Measurements from ENCODE around the gene PARD3B.

PARD3B gene

DNA sequence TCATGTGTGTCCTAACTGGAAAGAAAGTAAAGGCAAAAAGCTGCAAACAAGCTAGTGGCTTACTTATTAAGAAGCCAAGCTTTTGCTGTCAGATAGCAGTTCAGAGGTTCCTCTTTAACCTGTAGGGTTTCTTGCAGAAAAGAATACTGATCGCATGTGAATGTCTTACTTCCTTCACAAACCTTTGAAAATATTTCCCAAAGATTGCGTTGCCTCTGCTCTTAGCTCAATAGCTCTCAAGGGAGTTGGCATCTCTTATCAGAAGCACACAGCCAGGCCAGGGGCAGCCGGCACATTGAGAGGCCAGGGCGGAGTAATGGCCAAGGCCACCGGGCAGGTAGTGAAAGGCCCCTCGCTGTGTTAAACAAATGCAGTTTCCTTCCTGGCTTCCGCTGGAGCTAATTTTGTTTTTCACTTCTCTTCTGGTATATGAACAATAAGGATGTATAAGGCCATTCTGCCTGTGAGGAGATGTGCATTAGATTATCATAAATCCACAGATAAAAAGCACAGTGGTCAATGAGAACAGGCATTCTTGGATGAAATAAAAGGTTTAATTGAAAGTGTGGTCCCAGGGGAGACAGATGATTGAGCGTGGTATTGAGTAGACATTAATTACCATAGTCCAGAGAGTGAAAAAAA lies 594.7 kb downstream of the PARD3B start:
- ATAC-seq (ENCODE audit: insufficient read depth, low read depth) = no peak
- no peak overlapping the region for H3K9ac ChIP-seq (ENCODE audit: low read depth, low read length)
- H3K27me3 ChIP-seq (ENCODE audit: insufficient read depth, low read length, poor library complexity) = no peaks in the 10 kb centered on the region
- no peaks in the 10 kb centered on the region for H3K4me1 ChIP-seq (ENCODE audit: insufficient read depth, low read length)
- H3K4me3 ChIP-seq (ENCODE audit: low read depth in 1 of 2, low read length in 2 of 2) = no peak overlapping the region
- H4K20me1 ChIP-seq (ENCODE audit: insufficient read depth, low read length) = no peaks in the 10 kb centered on the region
- no peak overlapping the region for H3K4me2 ChIP-seq (ENCODE audit: insufficient read depth, low read length)
- H3K27ac ChIP-seq (ENCODE audit: low read length) = no peak overlapping the region
- H3K9me3 ChIP-seq (ENCODE audit: insufficient read depth, low read length, severe bottlenecking) = no peaks in the 10 kb centered on the region
- no peak overlapping the region for H2AFZ ChIP-seq (ENCODE audit: low read depth, low read length)
- no peaks in the 10 kb centered on the region for H3K79me2 ChIP-seq (ENCODE audit: insufficient read depth, low read length)
- H3K36me3 ChIP-seq (ENCODE audit: insufficient read depth, low read length) = no peaks in the 10 kb centered on the region
- TF ChIP-seq EZH2 (IDR thresholded peaks at IDR 0.05; ENCODE audit: borderline replicate concordance, low read depth, low read length, severe bottlenecking) (no peak), CTCF (IDR thresholded peaks at IDR 0.05; ENCODE audit: borderline replicate concordance, extremely low read depth, low read length, poor library complexity, severe bottlenecking) (no peak)
- DNase-seq = no peak

- H3K79me2 ChIP-seq (ENCODE audit: insufficient read depth, low read length) = no peaks in the 10 kb centered on the region
- no peaks in the 10 kb centered on the region for H3K36me3 ChIP-seq (ENCODE audit: insufficient read depth, low read length)
- H3K4me3 ChIP-seq (ENCODE audit: low read depth in 1 of 2, low read length in 2 of 2) = no peak overlapping the region
- no peak overlapping the region for H3K9ac ChIP-seq (ENCODE audit: low read depth, low read length)
- DNase-seq = no peak
- H2AFZ ChIP-seq (ENCODE audit: low read depth, low read length) = no peak overlapping the region
- ATAC-seq (ENCODE audit: insufficient read depth, low read depth) = no peak
- TF ChIP-seq CTCF (IDR thresholded peaks at IDR 0.05; ENCODE audit: borderline replicate concordance, extremely low read depth, low read length, poor library complexity, severe bottlenecking) = no peak
- TF ChIP-seq EZH2 (IDR thresholded peaks at IDR 0.05; ENCODE audit: borderline replicate concordance, low read depth, low read length, severe bottlenecking) = no peak
- no peak overlapping the region for H3K4me2 ChIP-seq (ENCODE audit: insufficient read depth, low read length)
- no peaks in the 10 kb centered on the region for H3K27me3 ChIP-seq (ENCODE audit: insufficient read depth, low read length, poor library complexity)
- H3K9me3 ChIP-seq (ENCODE audit: insufficient read depth, low read length, severe bottlenecking) = no peaks in the 10 kb centered on the region
- H3K4me1 ChIP-seq (ENCODE audit: insufficient read depth, low read length) = no peaks in the 10 kb centered on the region
- H4K20me1 ChIP-seq (ENCODE audit: insufficient read depth, low read length) = no peaks in the 10 kb centered on the region
- no peak overlapping the region for H3K27ac ChIP-seq (ENCODE audit: low read length)
Observed at GRCh38 chr2:205141381-205141780, 596.1 kb downstream of the PARD3B start.

- Histone ChIP-seq H3K4me1 (ENCODE audit: insufficient read depth, low read length) (no peaks in the 10 kb centered on the region), H3K27me3 (ENCODE audit: insufficient read depth, low read length, poor library complexity) (no peaks in the 10 kb centered on the region)
- no peak for ATAC-seq (ENCODE audit: insufficient read depth, low read depth)
Observed at GRCh38 chr2:205145888-205146287, 600.6 kb downstream of the PARD3B start.

DNA sequence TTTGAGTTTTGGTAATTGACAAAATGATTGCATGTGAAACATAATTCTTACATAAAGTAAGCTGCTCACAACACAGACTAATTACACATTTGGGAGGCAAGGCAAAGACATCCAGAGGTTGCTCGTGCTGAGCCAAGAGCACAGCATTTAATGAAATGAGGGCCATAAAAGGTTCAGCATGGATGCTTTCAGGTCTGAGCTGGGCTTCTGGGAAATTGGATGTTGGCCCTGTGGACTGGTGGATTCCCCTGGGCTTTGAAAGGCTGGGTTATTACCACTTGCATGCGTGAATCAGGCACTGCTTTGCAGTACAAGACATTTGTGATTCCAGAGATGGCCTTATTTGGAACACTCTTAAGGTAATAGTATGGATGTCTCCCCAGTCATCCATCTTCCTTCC lies 603.5 kb downstream of the PARD3B start:
- no peak overlapping the region for H3K9ac ChIP-seq (ENCODE audit: low read depth, low read length)
- no peak for DNase-seq
- no peak overlapping the region for H2AFZ ChIP-seq (ENCODE audit: low read depth, low read length)
- H3K27me3 ChIP-seq (ENCODE audit: insufficient read depth, low read length, poor library complexity) = no peaks in the 10 kb centered on the region
- no peak overlapping the region for H3K27ac ChIP-seq (ENCODE audit: low read length)
- no peak overlapping the region for H3K4me3 ChIP-seq (ENCODE audit: low read depth in 1 of 2, low read length in 2 of 2)
- H4K20me1 ChIP-seq (ENCODE audit: insufficient read depth, low read length) = no peaks in the 10 kb centered on the region
- TF ChIP-seq EZH2 (IDR thresholded peaks at IDR 0.05; ENCODE audit: borderline replicate concordance, low read depth, low read length, severe bottlenecking) (no peak), CTCF (IDR thresholded peaks at IDR 0.05; ENCODE audit: borderline replicate concordance, extremely low read depth, low read length, poor library complexity, severe bottlenecking) (no peak)
- H3K9me3 ChIP-seq (ENCODE audit: insufficient read depth, low read length, severe bottlenecking) = no peaks in the 10 kb centered on the region
- H3K4me2 ChIP-seq (ENCODE audit: insufficient read depth, low read length) = no peak overlapping the region
- no peaks in the 10 kb centered on the region for H3K36me3 ChIP-seq (ENCODE audit: insufficient read depth, low read length)
- no peaks in the 10 kb centered on the region for H3K79me2 ChIP-seq (ENCODE audit: insufficient read depth, low read length)
- no peaks in the 10 kb centered on the region for H3K4me1 ChIP-seq (ENCODE audit: insufficient read depth, low read length)
- no peak for ATAC-seq (ENCODE audit: insufficient read depth, low read depth)

More at GRCh38 chr2:205145888-205146287, 600.6 kb downstream of the PARD3B start:
- Histone ChIP-seq H3K27ac (ENCODE audit: low read length) (no peak overlapping the region), H3K4me3 (ENCODE audit: low read depth in 1 of 2, low read length in 2 of 2) (no peak overlapping the region), H3K9ac (ENCODE audit: low read depth, low read length) (no peak overlapping the region), H3K36me3 (ENCODE audit: insufficient read depth, low read length) (no peaks in the 10 kb centered on the region), H2AFZ (ENCODE audit: low read depth, low read length) (no peak overlapping the region), H3K79me2 (ENCODE audit: insufficient read depth, low read length) (no peaks in the 10 kb centered on the region), H3K4me2 (ENCODE audit: insufficient read depth, low read length) (no peak overlapping the region), H3K9me3 (ENCODE audit: insufficient read depth, low read length, severe bottlenecking) (no peaks in the 10 kb centered on the region), H4K20me1 (ENCODE audit: insufficient read depth, low read length) (no peaks in the 10 kb centered on the region)
- DNase-seq = no peak
- TF ChIP-seq EZH2 (IDR thresholded peaks at IDR 0.05; ENCODE audit: borderline replicate concordance, low read depth, low read length, severe bottlenecking) = no peak

All from DND-41 (cell line).